Measurements from ENCODE around the gene GGACT.
A peak's percentile ranks its signal among the peaks of the same experiment; 100 is the strongest.

GGACT gene

DNA sequence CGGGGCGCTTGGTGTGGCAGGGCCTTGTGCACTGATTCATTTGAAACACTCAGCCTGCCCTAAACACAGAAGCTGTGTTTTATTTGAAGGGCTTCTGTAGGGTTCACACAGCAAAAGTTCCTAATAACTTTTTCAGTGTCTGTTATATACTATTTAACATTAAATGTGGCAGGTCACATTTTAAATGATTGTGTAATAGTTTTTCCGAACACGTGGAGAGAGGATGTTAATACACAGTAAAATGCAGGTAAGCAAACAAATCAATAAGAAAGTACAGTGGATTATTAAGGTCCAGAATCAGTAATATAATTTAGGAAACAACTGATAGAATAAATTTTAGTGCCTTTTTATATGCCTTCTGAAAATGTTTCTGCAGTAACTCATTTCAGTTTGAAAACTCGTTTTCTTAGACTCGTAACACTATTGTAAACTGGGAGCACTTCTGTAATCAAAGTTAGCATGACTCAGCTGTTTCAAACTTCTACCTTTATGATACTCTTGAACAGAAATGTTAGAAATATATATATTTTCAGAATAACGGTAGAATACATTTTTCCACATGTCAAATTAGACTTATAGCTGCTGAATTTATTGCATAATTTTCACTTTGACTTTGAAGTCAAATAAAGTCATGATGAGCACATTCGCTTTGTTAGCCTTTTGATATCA lies 70.1 kb downstream of the GGACT start:
- Histone ChIP-seq H3K9me3 (no peaks in the 10 kb centered on the region), H3K27me3 (no peaks in the 10 kb centered on the region), H3K36me3 (no peaks in the 10 kb centered on the region), H3K4me3 (ENCODE audit: low read depth, low read length) (no peak overlapping the region), H3K4me1 (no peaks in the 10 kb centered on the region)
- TF ChIP-seq, protein P1, sequence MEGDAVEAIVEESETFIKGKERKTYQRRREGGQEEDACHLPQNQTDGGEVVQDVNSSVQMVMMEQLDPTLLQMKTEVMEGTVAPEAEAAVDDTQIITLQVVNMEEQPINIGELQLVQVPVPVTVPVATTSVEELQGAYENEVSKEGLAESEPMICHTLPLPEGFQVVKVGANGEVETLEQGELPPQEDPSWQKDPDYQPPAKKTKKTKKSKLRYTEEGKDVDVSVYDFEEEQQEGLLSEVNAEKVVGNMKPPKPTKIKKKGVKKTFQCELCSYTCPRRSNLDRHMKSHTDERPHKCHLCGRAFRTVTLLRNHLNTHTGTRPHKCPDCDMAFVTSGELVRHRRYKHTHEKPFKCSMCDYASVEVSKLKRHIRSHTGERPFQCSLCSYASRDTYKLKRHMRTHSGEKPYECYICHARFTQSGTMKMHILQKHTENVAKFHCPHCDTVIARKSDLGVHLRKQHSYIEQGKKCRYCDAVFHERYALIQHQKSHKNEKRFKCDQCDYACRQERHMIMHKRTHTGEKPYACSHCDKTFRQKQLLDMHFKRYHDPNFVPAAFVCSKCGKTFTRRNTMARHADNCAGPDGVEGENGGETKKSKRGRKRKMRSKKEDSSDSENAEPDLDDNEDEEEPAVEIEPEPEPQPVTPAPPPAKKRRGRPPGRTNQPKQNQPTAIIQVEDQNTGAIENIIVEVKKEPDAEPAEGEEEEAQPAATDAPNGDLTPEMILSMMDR (IDR thresholded peaks at IDR 0.05; ENCODE audit: low read depth, low read length), result no peak
- no peak for DNase-seq

DNA sequence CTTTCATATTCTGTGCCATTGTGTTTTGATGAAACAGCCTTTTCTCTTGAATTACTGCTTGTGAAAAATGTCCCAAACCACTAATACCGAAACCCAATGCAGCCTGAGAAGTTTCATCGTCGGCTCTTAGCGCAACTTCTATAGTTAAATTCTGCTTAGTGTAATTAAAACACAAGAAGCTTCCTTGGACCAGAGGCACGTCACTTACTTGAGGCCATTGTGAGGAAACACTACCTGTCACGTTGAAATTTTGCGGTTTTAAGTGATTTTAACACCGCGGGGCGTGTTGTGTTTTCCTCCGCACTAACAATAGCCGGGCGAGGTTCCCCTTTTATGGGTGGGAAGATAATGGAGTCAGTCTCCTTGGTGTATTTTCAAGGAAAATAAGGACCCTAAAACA lies 70.9 kb downstream of the GGACT start:
- Histone ChIP-seq H3K4me3 (ENCODE audit: low read depth, low read length) (no peak overlapping the region), H3K36me3 (no peaks in the 10 kb centered on the region), H3K27me3 (no peaks in the 10 kb centered on the region), H3K4me1 (no peaks in the 10 kb centered on the region), H3K9me3 (no peaks in the 10 kb centered on the region)
- TF ChIP-seq, protein P1 (IDR thresholded peaks at IDR 0.05; ENCODE audit: low read depth, low read length), result no peak
- no peak for DNase-seq

DNA sequence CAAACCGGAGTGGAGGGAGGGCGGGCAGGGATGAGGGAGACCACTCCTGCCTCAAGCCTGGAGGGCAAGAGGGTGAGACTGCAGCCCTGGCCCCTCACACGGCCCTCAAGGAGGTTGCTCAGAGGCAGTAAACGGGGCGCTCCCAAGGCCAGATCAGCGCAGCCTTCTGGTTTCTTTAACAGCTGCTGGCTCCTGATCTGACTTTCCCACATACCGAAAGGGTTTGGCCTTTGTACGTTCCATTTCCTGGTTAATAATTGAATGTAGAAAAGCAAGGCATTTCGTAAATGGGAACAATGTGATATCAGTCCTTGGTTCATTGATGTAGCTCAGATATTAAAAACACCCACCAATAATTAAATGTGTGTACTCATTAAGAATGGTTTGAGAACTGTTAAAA lies 71.5 kb downstream of the GGACT start:
- TF ChIP-seq, protein P1 (IDR thresholded peaks at IDR 0.05; ENCODE audit: low read depth, low read length), result no peak
- Histone ChIP-seq H3K4me1 (no peaks in the 10 kb centered on the region), H3K27me3 (no peaks in the 10 kb centered on the region), H3K4me3 (ENCODE audit: low read depth, low read length) (no peak overlapping the region), H3K36me3 (no peaks in the 10 kb centered on the region), H3K9me3 (no peaks in the 10 kb centered on the region)
- DNase-seq, result no peak

DNA sequence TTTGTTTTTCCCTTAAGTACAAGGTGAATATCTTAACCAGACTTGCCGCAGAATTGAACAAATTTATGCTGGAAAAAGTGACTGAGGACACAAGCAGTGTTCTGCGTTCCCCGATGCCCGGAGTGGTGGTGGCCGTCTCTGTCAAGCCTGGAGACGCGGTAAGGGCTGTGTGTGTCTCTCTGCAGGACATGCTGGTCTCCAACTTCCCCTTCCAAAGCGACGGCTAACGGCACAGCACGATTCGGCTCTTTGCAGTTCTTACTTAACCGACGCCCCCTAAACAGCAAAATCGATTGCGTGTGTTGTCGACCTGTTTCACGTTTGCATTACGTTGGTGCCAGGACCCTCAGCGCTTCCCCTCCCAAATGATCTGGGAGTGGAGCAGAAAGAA lies 73.2 kb downstream of the GGACT start:
- no peak overlapping the region for H3K4me3 ChIP-seq (ENCODE audit: low read depth, low read length)
- no peaks in the 10 kb centered on the region for H3K27me3 ChIP-seq
- TF ChIP-seq, protein P1 (IDR thresholded peaks at IDR 0.05; ENCODE audit: low read depth, low read length), result no peak
- DNase-seq, result no peak
- H3K36me3 ChIP-seq, result no peaks in the 10 kb centered on the region
- H3K9me3 ChIP-seq, result no peaks in the 10 kb centered on the region
- no peaks in the 10 kb centered on the region for H3K4me1 ChIP-seq

DNA sequence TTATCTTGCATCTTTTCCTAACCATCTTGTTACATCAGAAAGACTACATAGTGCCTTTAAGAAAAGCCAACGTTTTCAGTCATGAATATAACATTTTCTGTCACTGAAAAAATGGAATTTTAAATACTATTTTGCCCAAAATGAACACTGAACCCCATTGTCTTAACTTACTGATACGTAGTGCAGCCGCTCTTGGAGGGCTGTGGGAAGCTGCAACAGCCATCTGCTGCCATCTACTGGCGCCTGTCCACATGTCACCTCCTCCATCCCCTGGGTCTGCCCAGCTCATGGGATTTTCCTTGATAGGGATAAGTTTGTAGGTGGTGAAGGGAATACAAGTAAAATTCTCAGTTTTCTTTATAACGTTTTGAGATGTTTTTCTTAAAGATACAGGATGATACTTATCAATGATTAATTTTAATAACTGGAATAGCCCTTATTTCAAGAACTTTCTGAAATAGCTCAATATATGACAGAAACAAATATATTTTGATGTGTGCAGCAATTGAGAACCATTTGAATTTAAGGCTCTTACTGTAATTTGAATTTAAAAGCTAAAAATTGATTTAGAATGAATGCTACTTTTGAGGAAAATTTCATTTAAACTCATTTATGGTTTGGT lies 73.7 kb downstream of the GGACT start:
- TF ChIP-seq, protein P1 (IDR thresholded peaks at IDR 0.05; ENCODE audit: low read depth, low read length), result peak; percentile 99
- H3K9me3 ChIP-seq, result no peaks in the 10 kb centered on the region
- no peak overlapping the region for H3K4me3 ChIP-seq (ENCODE audit: low read depth, low read length)
- H3K27me3 ChIP-seq, result no peaks in the 10 kb centered on the region
- peak; percentile 78 for DNase-seq
- no peaks in the 10 kb centered on the region for H3K36me3 ChIP-seq
- no peaks in the 10 kb centered on the region for H3K4me1 ChIP-seq

DNA sequence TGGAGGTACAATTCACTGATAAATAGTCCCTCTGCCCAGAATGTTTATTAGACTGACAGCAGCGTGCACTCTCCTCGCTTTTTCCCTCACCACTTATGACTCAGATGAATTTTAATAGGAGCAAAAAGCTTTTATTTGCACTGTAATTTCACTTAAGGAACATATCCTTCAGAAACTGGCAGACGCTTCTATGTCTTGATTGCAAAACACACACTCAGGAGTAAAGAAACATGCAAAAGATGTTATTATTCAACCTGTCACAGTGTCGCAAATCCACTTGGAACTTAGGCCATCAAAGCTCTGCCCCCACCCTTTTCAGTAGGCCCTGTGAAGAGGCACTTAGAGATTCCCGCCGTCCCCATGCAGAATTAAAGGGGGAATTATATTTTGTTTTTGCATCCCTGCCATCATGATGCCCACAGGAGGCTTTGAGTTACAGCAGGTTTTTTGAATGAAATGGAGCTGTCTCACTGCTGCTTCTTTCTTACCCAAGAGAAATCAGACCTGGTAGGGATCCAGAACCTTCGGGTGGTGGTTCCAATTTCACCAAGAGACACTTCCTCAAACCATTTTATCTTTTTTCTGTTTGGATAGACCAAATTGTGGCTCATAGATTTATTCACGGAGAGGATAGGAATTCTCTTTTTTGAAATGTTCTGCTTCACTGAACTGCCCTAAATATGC lies 74.5 kb downstream of the GGACT start:
- TF ChIP-seq, protein P1 (IDR thresholded peaks at IDR 0.05; ENCODE audit: low read depth, low read length), result no peak
- DNase-seq, result no peak
- H3K27me3 ChIP-seq, result no peaks in the 10 kb centered on the region
- H3K4me3 ChIP-seq (ENCODE audit: low read depth, low read length), result no peak overlapping the region
- H3K9me3 ChIP-seq, result no peaks in the 10 kb centered on the region
- H3K36me3 ChIP-seq, result no peaks in the 10 kb centered on the region
- H3K4me1 ChIP-seq, result no peaks in the 10 kb centered on the region
